Measurements from ENCODE around the gene PEBP1. TPM values are rescaled to one million over a fixed set of nuclear protein-coding genes. Genes with fewer than 3 reads are reported as not detected.
A peak's percentile ranks its signal among the peaks of the same experiment; 100 is the strongest.

Gene PEBP1
- total RNA-seq, 6 experiments from 2014 or later = 511 to 916 (median 654) TPM

DNA sequence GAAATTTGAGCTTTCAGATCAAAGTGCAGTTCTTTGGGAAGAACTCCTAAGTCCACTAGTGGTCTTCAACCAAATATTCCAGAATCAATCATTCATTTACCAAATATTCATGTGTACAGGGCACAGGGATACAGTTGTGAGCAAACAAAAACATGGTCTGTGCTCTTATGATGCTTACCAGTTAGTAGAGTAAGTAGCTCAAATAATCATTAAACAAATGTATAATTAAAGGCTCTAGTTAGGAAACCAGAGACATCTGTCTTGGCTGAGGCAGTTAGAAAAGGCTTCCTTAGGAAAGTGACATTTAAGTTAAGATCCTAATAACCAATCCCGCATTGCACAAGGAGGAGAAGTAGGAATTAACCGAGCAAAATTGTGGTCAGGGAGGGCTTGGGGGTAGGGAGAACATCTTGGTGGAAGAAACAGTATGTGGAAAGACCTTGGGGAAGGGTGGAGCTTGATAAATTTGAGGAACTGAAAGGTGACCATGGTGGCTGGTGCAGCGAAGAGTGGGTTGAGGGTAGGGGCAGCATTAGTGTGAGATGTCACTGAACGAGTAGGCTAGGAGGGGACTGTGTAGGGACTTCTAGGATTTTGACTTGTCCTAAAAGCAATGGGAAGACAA lies 40.0 kb downstream of the PEBP1 start:
- H3K36me3 ChIP-seq = peaks cover 0 to 74% (median 17%) of the 10 kb centered on the region in 4 donors
- DNase-seq (no peak), ATAC-seq (peak; percentile 40 to 53 (median 42))
- H3K9me3 ChIP-seq = no peaks in the 10 kb centered on the region
- TF ChIP-seq POLR2A (IDR thresholded peaks at IDR 0.05) = no peak
- TF ChIP-seq, protein P1, sequence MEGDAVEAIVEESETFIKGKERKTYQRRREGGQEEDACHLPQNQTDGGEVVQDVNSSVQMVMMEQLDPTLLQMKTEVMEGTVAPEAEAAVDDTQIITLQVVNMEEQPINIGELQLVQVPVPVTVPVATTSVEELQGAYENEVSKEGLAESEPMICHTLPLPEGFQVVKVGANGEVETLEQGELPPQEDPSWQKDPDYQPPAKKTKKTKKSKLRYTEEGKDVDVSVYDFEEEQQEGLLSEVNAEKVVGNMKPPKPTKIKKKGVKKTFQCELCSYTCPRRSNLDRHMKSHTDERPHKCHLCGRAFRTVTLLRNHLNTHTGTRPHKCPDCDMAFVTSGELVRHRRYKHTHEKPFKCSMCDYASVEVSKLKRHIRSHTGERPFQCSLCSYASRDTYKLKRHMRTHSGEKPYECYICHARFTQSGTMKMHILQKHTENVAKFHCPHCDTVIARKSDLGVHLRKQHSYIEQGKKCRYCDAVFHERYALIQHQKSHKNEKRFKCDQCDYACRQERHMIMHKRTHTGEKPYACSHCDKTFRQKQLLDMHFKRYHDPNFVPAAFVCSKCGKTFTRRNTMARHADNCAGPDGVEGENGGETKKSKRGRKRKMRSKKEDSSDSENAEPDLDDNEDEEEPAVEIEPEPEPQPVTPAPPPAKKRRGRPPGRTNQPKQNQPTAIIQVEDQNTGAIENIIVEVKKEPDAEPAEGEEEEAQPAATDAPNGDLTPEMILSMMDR (IDR thresholded peaks at IDR 0.05) = no peak
- H3K27me3 ChIP-seq = no peaks in the 10 kb centered on the region
- H3K27ac ChIP-seq = no peak overlapping the region
- WGBS (ENCODE audit: insufficient coverage, low coverage, low lambda C conversion rate, missing lambda C conversion rate) = 53% methylated on average over 4 of the region's 4 CpGs
- H3K4me1 ChIP-seq = no peaks in the 10 kb centered on the region
- intact Hi-C loops (cut with DNase I) = no loop called here
- H3K4me3 ChIP-seq = no peak overlapping the region

DNA sequence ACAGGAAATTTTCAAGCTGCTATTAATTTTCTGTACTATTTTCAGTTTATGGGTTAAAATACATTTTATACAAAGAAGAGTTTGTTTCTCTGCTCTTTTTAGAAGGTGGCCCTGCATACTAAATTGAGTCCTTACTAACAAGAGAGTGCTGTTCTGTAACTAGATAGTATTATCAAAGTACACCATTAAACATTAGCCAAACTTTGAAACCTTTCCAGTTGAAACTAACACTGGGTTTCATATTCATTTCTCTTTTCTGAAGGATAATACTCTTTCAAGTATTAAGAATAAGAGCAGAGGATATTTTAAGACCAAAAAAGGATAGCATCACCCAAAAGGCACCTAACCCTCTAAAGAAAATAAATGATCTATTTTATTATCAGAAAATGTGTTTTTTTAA lies 47.2 kb downstream of the PEBP1 start:
- Histone ChIP-seq H3K9me3 (no peaks in the 10 kb centered on the region), H3K27me3 (no peaks in the 10 kb centered on the region), H3K4me1 (peaks cover 0 to 20% (median 5%) of the 10 kb centered on the region in 4 donors), H3K27ac (peak overlapping the region; percentile 40 to 79 (median 52)), H3K36me3 (peaks cover 0 to 22% (median 0%) of the 10 kb centered on the region in 4 donors), H3K4me3 (no peak overlapping the region)
- TF ChIP-seq, protein P1 (IDR thresholded peaks at IDR 0.05) = no peak
- no peak for TF ChIP-seq POLR2A (IDR thresholded peaks at IDR 0.05)
- no peak for DNase-seq
- ATAC-seq = peak; percentile 70 to 77 (median 72)
- intact Hi-C loops (cut with DNase I) = loop anchor here (5.0 to 10.0 kb wide), 2 partner anchors 192 to 194 kb away; partner anchors contain the start of genes SUDS3 (in 2 of the 2) and TAOK3 (in 1 of the 2)

DNA sequence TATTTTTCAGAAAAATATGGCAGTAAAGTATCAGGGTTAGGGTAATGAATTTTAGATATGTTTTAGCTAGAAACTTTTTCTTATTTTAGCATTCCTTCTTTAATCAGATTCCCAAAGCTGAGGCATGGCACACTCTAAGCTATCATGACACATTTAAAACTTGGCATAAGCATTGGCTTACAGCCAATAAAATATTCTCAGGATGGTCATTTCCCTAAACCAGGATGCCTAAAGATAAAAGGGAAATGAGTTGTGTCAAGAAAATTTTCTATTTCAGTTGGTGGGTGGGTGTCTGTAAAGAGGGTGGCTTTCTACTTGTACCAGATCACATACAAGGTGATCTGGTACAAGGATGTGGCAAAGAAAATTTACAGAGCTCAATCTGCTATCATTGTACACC lies 47.8 kb downstream of the PEBP1 start:
- TF ChIP-seq, protein P1 (IDR thresholded peaks at IDR 0.05) = no peak
- TF ChIP-seq POLR2A (IDR thresholded peaks at IDR 0.05) = no peak
- ATAC-seq = peak in 1 of 4 donors; percentile 21
- intact Hi-C loops (cut with DNase I) = loop anchor here (5.0 to 10.0 kb wide), 2 partner anchors 191 to 194 kb away; partner anchors contain the start of genes SUDS3 (in 2 of the 2) and TAOK3 (in 1 of the 2)
- peaks cover 0 to 20% (median 5%) of the 10 kb centered on the region in 4 donors for H3K4me1 ChIP-seq
- no peak overlapping the region for H3K4me3 ChIP-seq
- H3K27me3 ChIP-seq = no peaks in the 10 kb centered on the region
- DNase-seq = no peak
- H3K27ac ChIP-seq = peak overlapping the region; percentile 40 to 79 (median 52)
- H3K9me3 ChIP-seq = no peaks in the 10 kb centered on the region
- peaks cover 0 to 17% (median 0%) of the 10 kb centered on the region in 4 donors for H3K36me3 ChIP-seq

DNA sequence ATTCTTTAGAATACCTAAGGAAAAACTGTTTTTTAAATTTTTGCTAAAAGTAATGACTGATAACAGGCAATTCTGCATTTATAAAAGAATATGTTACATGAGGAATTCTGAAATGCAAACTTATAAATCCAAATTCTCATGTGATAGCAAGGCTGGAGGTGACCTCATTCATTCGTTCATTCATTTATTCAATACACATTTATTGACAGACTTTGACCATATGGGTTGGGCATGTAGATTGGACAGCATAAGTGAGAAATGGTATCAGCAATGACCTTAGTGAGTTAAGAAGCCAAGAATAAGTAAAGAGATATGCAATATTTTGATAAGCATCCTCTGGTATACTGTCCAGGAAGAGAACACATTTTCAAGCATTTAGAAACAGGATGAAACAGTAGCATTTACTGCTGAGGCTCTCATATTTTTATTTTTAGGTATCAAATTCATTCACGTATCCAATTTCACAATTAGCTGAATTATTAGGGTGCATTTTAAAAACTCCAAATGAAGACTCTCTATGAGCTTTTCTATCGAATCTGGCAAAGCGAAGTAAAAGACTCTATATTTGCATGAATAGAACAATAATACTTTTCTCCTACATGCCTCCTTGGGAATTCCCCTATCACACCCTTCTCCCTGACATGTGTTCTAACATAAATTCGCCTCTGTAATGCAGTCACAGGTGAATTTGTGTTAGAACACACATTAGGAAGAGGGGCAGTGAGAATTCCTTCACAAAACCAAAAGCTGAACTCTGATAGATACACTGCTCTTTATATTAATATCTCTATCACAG lies 49.9 kb downstream of the PEBP1 start:
- Histone ChIP-seq H3K27me3 (no peaks in the 10 kb centered on the region), H3K4me3 (no peak overlapping the region), H3K36me3 (peaks cover 0 to 5% (median 0%) of the 10 kb centered on the region in 4 donors), H3K9me3 (no peaks in the 10 kb centered on the region), H3K4me1 (peaks cover 0 to 20% (median 5%) of the 10 kb centered on the region in 4 donors), H3K27ac (no peak overlapping the region)
- intact Hi-C loops (cut with DNase I) = loop anchor here in 1 of 2 donors (10.0 kb wide), 1 partner anchor 189 kb away; the partner anchor contains the start of genes SUDS3 and TAOK3
- TF ChIP-seq POLR2A (IDR thresholded peaks at IDR 0.05) = no peak
- TF ChIP-seq, protein P1 (IDR thresholded peaks at IDR 0.05) = no peak
- no peak for DNase-seq
- no peak for ATAC-seq
- WGBS (ENCODE audit: insufficient coverage, low coverage, low lambda C conversion rate, missing lambda C conversion rate) = 76% methylated on average over 5 of the region's 5 CpGs

Measured in right lobe of liver (tissue), 6 donors.